Stimulated activated CD4-positive, alpha-beta T cell treated with anti-CD3 and anti-CD28 coated beads, TNF-alpha, amount 100 ng/mL, for 4 hours (primary cell): ENCODE measurements around the gene CD320.
"Not testable (repeated sequence)": the region's sequence is repeated elsewhere in the genome, so short reads cannot be mapped to it uniquely, and the experiment has no call there.

ENCODE experiments used
- DNase-seq, 3 experiments: peaks; one replicate each; pipeline ENCODE4 v3.0.0-alpha.2; 2020; ENCODE audit warnings: low read depth in 3 of 3

CD320 gene

DNA sequence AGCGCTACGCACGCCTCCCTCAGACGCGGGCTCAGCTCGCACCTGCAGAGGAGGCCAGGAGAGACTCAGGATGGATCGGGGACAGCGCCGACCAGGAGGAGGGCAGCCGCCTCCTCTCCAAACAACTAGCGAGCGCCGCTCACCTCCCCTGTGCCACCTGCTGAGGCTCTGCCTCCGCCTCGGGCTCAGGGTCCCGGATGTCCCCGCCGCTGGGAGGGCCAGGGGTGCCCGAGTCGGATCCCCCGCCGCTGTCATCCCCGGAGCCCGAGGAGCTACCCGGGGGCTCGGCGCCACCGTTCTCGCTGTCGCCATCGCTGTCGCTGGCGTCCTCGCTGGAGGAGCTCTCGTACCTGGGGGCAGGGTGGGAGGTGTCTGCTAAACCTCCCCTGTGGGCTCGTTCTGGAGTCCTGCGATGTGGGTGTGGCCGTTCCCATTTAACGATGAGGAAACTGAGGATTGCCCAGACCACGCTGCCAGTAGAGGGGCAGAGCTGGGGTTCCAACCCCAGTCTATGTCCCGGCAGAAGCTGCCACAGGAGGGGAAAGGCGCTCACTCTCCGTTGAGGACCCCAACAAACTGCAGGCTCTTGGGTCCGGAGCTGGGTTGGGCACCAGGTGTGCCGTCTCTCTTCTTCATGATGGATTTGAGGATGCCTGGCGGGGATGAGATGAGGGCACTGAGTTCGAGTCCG lies 25.8 kb upstream of the CD320 start:
- no peak for DNase-seq

- no peak for DNase-seq
Measured at GRCh38 chr19:8332976-8333766, 25.0 kb upstream of the CD320 start.

- DNase-seq, result no peak
Measured at GRCh38 chr19:8331263-8331845, 23.2 kb upstream of the CD320 start.

DNA sequence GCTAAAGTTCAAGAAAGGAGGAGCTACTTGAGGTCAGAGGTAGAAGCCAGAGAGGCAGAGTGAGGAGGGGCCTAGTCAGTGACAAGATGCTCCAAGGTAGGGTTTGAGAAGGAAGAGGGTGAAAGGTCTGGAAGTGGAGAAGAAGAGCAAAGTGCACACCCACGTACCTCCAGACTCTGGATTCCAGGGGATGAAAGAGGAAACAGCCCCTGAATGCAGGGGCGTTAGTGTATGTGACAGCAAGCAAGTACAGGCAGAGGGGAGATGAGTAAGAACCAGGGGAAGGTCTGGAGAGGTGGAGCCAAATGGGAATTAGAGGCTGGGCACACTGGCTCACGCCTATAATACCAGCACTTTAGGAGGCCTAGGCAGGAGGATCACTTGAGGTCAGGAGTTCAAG lies 21.8 kb upstream of the CD320 start:
- DNase-seq, result no peak

GRCh38 chr19:8325454-8325853 lies 17.3 kb upstream of the CD320 start:
- DNase-seq, result no peak

GRCh38 chr19:8324186-8325050 lies 16.3 kb upstream of the CD320 start:
- DNase-seq, result no peak

DNA sequence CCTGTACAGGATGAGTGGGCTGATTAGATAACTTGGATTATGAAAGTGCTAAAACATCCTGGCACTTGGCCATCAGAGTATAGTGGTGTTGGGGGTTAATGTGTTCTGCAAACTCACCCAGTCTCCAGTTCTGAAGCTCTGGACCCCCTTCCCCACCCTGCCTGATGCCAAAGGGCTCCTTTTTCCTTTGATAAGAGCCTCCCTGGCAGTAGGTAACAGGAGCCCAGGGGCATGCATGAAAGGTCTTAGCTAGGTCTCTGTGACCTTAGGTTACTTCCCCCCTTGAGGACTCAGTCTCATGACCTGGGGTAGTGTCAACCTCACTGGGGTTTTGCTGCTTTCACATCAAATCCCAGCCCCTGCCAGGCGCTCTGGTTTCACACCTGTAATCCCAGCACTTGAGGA lies 15.6 kb upstream of the CD320 start:
- no peak for DNase-seq

- no peak for DNase-seq
Measured at GRCh38 chr19:8322638-8322997, 14.5 kb upstream of the CD320 start.

DNA sequence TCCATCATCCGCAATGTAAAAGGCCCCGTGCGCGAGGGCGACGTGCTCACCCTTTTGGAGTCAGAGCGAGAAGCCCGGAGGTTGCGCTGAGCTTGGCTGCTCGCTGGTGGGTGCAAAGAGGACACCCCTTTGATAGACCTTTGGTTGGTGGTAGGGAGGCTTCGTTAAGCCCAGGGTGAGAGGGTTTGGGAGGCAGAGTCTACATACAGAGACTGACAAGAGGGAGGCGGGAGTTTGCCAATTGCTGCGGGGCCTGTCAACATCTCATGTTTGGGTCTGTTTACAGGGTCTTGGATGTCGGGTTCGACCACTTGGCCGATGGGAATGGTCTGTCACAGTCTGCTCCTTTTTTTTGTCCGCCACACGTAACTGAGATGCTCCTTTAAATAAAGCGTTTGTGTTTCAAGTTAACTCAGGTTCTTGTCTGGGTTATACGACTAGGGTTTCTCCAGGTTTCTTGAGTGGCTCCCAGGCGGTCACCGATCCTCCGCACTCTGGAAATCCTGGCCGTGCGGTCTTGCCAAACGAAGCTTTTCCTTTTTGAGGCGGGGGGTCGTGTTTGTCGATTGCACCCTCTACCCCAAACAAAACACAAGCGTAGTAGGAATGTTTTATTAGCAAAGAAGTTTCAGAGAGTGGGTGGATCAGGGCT lies 14.0 kb upstream of the CD320 start:
- DNase-seq, result no peak

DNA sequence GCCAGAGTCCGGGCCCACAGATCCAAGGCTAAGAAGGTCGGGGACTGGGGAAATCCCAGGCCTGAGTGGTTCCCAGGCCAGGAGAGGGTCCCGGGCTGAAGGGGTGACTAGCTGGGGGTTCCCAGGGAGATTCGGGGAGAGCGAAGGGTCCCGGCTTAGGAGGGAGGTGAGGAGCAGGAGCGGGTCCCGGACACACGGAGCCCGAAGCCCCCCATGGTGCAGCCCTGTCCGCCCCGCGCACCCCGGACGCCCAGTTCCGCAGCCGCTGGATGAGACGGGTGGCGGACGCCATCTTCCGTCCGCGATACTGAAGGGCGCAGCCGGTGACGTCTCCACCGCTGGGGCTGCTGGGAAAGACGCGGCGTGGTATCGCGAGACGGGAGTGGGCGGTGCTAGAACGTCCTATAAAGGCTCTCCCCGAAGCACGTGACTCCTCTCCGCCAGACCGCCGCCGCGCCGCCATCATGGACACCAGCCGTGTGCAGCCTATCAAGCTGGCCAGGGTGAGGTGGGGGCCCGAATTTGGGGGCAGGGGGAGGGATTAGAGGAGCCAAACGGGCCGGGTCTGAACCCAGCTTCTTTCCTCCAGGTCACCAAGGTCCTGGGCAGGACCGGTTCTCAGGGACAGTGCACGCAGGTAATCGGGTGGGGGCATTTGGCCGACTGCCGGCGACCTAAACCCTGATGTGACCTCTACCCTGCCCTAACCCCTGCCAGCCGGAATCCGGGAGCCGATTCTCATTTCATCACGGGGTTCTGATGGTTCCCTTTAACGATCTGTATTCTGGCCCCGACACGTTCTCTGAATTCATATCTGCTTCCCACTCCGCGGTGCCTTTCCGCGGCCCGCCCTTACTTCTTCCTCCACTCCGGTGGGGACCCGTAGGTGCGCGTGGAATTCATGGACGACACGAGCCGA lies 13.2 kb upstream of the CD320 start, which contains the start of the genes NDUFA7 and RPS28:
TSS of gene NDUFA7 (minus strand) at position 309 of the 919 bp plus-strand sequence. CDS start at position 292, 17 bp downstream.
TSS of gene RPS28 (plus strand) at position 430 of the 919 bp plus-strand sequence. CDS start at position 465, 35 bp downstream.
- DNase-seq, result peak; percentile 92 to 96 (median 93)

DNA sequence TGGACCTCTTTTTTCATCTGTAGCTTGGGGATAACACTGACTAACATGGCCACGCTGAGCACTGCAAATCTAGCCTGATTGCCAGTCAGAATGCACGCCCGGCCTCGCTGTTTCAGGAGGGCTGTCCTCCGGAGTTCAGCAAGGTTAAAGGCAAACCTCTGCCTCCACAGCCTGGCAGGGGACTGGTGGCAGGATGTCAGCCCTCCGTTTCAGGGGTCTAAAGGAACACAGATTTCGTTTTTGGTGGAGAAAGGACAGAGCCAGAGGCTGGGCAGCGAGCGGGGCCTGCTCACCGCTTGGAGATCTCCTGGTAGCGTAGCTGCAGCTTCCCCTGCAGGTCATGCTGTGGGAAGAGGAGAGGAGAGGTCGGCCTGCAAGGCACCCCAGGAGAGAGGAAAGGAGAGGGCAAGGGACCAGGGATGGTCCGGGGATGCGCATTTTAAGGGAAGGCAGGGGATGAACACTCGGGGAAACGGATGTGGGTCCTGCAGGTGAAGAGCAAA lies 12.5 kb upstream of the CD320 start:
- no peak for DNase-seq

- DNase-seq, result no peak
Measured at GRCh38 chr19:8319807-8320520, 11.8 kb upstream of the CD320 start.

GRCh38 chr19:8318835-8319234 lies 10.7 kb upstream of the CD320 start:
- DNase-seq, result not testable (repeated sequence)

GRCh38 chr19:8316351-8317125 lies 8.4 kb upstream of the CD320 start:
- DNase-seq, result no peak

GRCh38 chr19:8314981-8315640 lies 7.0 kb upstream of the CD320 start:
- DNase-seq, result not testable (repeated sequence)

DNA sequence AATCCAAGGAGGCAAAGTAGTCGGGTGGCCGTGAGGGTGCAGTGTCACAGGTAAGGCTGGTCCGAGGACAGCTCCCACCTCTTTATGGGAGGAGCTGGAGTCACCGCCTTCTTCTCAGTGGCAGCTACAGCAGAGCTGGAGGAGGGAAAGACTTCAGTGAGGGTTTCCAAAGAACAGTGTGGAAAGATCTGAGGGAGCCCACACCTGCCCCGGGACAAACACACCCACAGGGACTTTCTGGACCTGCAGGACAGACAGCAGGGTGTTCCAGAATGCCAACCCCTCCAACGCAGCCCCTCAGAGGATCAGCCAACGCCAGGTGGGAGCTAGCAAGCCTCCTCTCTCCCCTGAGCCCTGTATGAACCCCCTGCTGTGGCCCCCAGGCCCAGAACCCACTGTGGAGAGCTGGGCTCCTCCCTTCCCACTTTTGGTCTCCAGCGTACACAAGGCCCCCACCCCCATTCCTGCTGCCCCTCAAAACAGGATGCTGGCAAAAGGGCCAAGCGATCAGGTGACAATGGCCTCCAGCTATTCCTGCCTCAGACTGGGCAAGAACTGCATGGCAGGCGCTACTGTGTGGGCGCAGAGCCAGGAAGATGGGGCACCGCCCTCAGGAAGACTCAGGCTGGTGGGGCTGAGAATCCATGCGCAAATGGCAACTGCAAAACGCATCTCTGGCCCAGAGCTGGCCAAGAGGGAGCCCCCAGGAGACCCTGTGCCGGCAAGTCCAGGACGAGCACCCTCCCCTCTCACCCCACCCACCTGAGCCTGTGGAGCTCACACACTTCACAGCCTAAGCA lies 3.5 kb upstream of the CD320 start:
- DNase-seq, result no peak
